IMR-90 (cell line): ENCODE data around the gene GP1BA. TPM values are rescaled to one million over a fixed set of nuclear protein-coding genes. Genes with fewer than 3 reads are reported as not detected.

ENCODE experiments used
- ATAC-seq: fragments of 200-7000 bp; cut with Tn5 transposase; 2 replicates; pipeline ENCODE4 v1.9.1; 2020; ENCODE audit warnings: low read depth, mild to moderate bottlenecking, moderate library complexity
- BruUV-seq: library from RNA; stranded (reverse); fragments of 400-500 nt; replicated peaks from 2 replicates; lab custom pipeline; 2021; lab: Mats Ljungman, UMichigan
- CTCF ChIA-PET: fragments of 300-600 bp; formaldehyde crosslinking; extraction: SDS; loops from one replicate; lab custom pipeline; 2021; ENCODE audit warnings: antibody characterized with exemption; lab: Yijun Ruan, JAX
- POLR2A ChIA-PET: fragments of 300-600 bp; sonication (Branson Sonifier 250); formaldehyde crosslinking; loops from one replicate; lab custom pipeline; 2022; ENCODE audit warnings: antibody characterized with exemption; ENCODE audit not compliant: unreplicated experiment; lab: Charles Lee
- DNase-seq: peaks from one replicate; pipeline ENCODE4 v3.0.0; 2013
- H2AFZ ChIP-seq: replicated peaks from 2 replicates; pipeline ENCODE3; 2013; ENCODE audit warnings: low read length, mild to moderate bottlenecking; ENCODE audit not compliant: poor library complexity
- H2AK5ac ChIP-seq: 2 replicates; pipeline ENCODE4 v1.6.1; 2013; ENCODE audit warnings: low read depth, low read length, inconsistent platforms
- H2AK9ac ChIP-seq: replicated peaks from 2 replicates; pipeline ENCODE3; 2013; ENCODE audit warnings: mild to moderate bottlenecking, low read depth, low read length, moderate library complexity; ENCODE audit not compliant: poor library complexity
- H2BK120ac ChIP-seq: 2 replicates; pipeline ENCODE4 v1.6.1; 2013; ENCODE audit warnings: low read depth, low read length, inconsistent platforms
- H2BK15ac ChIP-seq: 3 replicates; pipeline ENCODE4 v1.6.1; 2013; ENCODE audit warnings: low read depth, low read length, inconsistent platforms
- H2BK20ac ChIP-seq: 2 replicates; pipeline ENCODE4 v1.6.1; 2013; ENCODE audit warnings: low read depth, mild to moderate bottlenecking, inconsistent platforms, low read length, moderate library complexity
- H2BK5ac ChIP-seq: 2 replicates; pipeline ENCODE4 v1.6.1; 2013; ENCODE audit warnings: mild to moderate bottlenecking, low read depth, low read length, inconsistent platforms; ENCODE audit not compliant: poor library complexity, severe bottlenecking
- H3K14ac ChIP-seq: replicated peaks from 2 replicates; pipeline ENCODE4 v1.6.1; 2013; ENCODE audit warnings: low read depth, low read length, inconsistent platforms
- H3K18ac ChIP-seq: 2 replicates; pipeline ENCODE4 v1.6.1; 2013; ENCODE audit warnings: low read depth, low read length, control low read depth
- H3K23ac ChIP-seq: 2 replicates; pipeline ENCODE4 v1.6.1; 2013; ENCODE audit warnings: low read depth, low read length, inconsistent platforms
- H3K27ac ChIP-seq: 2 replicates; pipeline ENCODE4 v1.5.1; 2013; ENCODE audit warnings: mild to moderate bottlenecking, control low read depth, low read length; ENCODE audit not compliant: insufficient read depth
- H3K27me3 ChIP-seq: 2 replicates; pipeline ENCODE4 v1.6.1; 2013; ENCODE audit warnings: low read length; ENCODE audit not compliant: control insufficient read depth, insufficient read depth
- H3K36me3 ChIP-seq: 2 replicates; pipeline ENCODE4 v1.6.1; 2013; ENCODE audit warnings: low read length, mixed read lengths; ENCODE audit not compliant: control insufficient read depth, insufficient read depth
- H3K4ac ChIP-seq: 2 replicates; pipeline ENCODE4 v1.6.1; 2013; ENCODE audit warnings: low read depth, low read length, inconsistent platforms
- H3K4me1 ChIP-seq: 2 replicates; pipeline ENCODE4 v1.6.1; 2013; ENCODE audit warnings: low read length, mixed read lengths; ENCODE audit not compliant: control insufficient read depth, insufficient read depth
- H3K4me2 ChIP-seq: 2 replicates; pipeline ENCODE4 v1.6.1; 2013; ENCODE audit warnings: low read depth, mild to moderate bottlenecking, control low read depth, low read length, moderate library complexity
- H3K4me3 ChIP-seq: 2 replicates; pipeline ENCODE4 v1.5.1; 2013; ENCODE audit warnings: low read depth, mild to moderate bottlenecking, control low read depth, low read length, moderate library complexity; ENCODE audit not compliant: insufficient read depth
- H3K56ac ChIP-seq: 2 replicates; pipeline ENCODE4 v1.6.1; 2013; ENCODE audit warnings: low read length, inconsistent platforms; ENCODE audit not compliant: insufficient read depth; ENCODE audit errors: extremely low read depth
- H3K79me1 ChIP-seq, 2 experiments: 2 replicates each; pipeline ENCODE4 v1.6.1; 2013; ENCODE audit warnings: low read length in 2 of 2, inconsistent platforms in 1 of 2, low read depth in 1 of 2
- H3K9ac ChIP-seq: 2 replicates; pipeline ENCODE4 v1.6.1; 2013; ENCODE audit warnings: low read depth, low read length, control low read depth
- H3K9me1 ChIP-seq: 2 replicates; pipeline ENCODE4 v1.6.1; 2013; ENCODE audit warnings: low read length, inconsistent platforms; ENCODE audit not compliant: insufficient read depth
- H3K9me3 ChIP-seq: 2 replicates; pipeline ENCODE4 v1.6.1; 2013; ENCODE audit warnings: low read length; ENCODE audit not compliant: control insufficient read depth, insufficient read depth
- H4K20me1 ChIP-seq: 2 replicates; pipeline ENCODE4 v1.6.1; 2013; ENCODE audit warnings: low read length, inconsistent platforms; ENCODE audit not compliant: insufficient read depth
- H4K5ac ChIP-seq: 2 replicates; pipeline ENCODE4 v1.6.1; 2013; ENCODE audit warnings: mild to moderate bottlenecking, low read depth, low read length, control low read depth
- H4K8ac ChIP-seq, 2 experiments: 2 replicates each; pipeline ENCODE4 v1.6.1; 2013; ENCODE audit warnings: low read depth in 2 of 2, low read length in 2 of 2, control low read depth in 1 of 2, inconsistent platforms in 1 of 2
- H4K91ac ChIP-seq: 2 replicates; pipeline ENCODE4 v1.6.1; 2013; ENCODE audit warnings: low read depth, low read length, inconsistent platforms; ENCODE audit not compliant: insufficient read depth
- BHLHE40 ChIP-seq: fragments of 150-350 bp; IDR thresholded peaks from 2 replicates; pipeline ENCODE4 v1.6.1; 2016; ENCODE audit warnings: mild to moderate bottlenecking, low read depth, low read length
- CEBPB ChIP-seq: IDR thresholded peaks from 2 replicates; pipeline ENCODE4 v1.6.1; 2012; ENCODE audit warnings: low read depth, low read length, improper control_type of control experiment
- CHD1 ChIP-seq: IDR thresholded peaks from 2 replicates; pipeline ENCODE4 v1.6.1; 2012; ENCODE audit warnings: low read depth, low read length, improper control_type of control experiment
- FOS ChIP-seq: fragments of 150-350 bp; IDR thresholded peaks from 2 replicates; pipeline ENCODE4 v1.6.1; 2016; ENCODE audit warnings: low read depth, low read length
- MAFK ChIP-seq: IDR thresholded peaks from 2 replicates; pipeline ENCODE4 v1.6.1; 2012; ENCODE audit warnings: low read depth, low read length, improper control_type of control experiment
- MAZ ChIP-seq: IDR thresholded peaks from 2 replicates; pipeline ENCODE4 v1.6.1; 2012; ENCODE audit warnings: low read depth, mild to moderate bottlenecking, low read length, improper control_type of control experiment, moderate library complexity, borderline replicate concordance
- MXI1 ChIP-seq: IDR thresholded peaks from 2 replicates; pipeline ENCODE4 v1.6.1; 2012; ENCODE audit warnings: low read depth, mild to moderate bottlenecking, low read length, moderate library complexity, borderline replicate concordance
- NFE2L2 ChIP-seq: fragments of 150-350 bp; IDR thresholded peaks from 2 replicates; pipeline ENCODE4 v1.6.1; 2016; ENCODE audit warnings: low read depth, mild to moderate bottlenecking, low read length
- POLR2A ChIP-seq: IDR thresholded peaks from 2 replicates; pipeline ENCODE4 v1.6.1; 2012; ENCODE audit warnings: mild to moderate bottlenecking, low read depth, low read length
- RAD21 ChIP-seq: IDR thresholded peaks from 2 replicates; pipeline ENCODE4 v1.6.1; 2012; ENCODE audit warnings: low read length, improper control_type of control experiment
- RCOR1 ChIP-seq: IDR thresholded peaks from 2 replicates; pipeline ENCODE4 v1.6.1; 2012; ENCODE audit warnings: mild to moderate bottlenecking, low read length, improper control_type of control experiment; ENCODE audit not compliant: insufficient replicate concordance
- RFX5 ChIP-seq: IDR thresholded peaks from 2 replicates; pipeline ENCODE4 v1.8.0; 2012; ENCODE audit warnings: low read depth, mild to moderate bottlenecking, low read length, moderate library complexity
- SMC3 ChIP-seq: fragments of 150-350 bp; IDR thresholded peaks from 2 replicates; pipeline ENCODE4 v1.6.1; 2016; ENCODE audit warnings: low read depth, mild to moderate bottlenecking, antibody characterized with exemption, low read length, moderate library complexity
- WGBS, 2 experiments: methylation state at CpG; one replicate each; pipeline versions ENCODE4 v1.1.5 to v1.1.7; 2013; ENCODE audit warnings: missing lambda C conversion rate in 2 of 2; ENCODE audit not compliant: insufficient read length in 1 of 2; ENCODE audit errors: extremely low coverage in 2 of 2; 5-methylcytosine and 5-hydroxymethylcytosine counted together
- dilution Hi-C: fragments of 300-500 bp; cut with HindIII; formaldehyde crosslinking; loops from one replicate; pipeline ENCODE4 v1.14.3; 2018; ENCODE audit warnings: low sequenced_read_pairs; ENCODE audit not compliant: unreplicated experiment
- in situ Hi-C: fragments of 300-500 bp; cut with MboI; formaldehyde crosslinking; loops from 3 replicates; pipeline ENCODE4 v1.14.3; 2019; ENCODE audit warnings: low sequenced_read_pairs, inconsistent platforms, mixed read lengths
- intact Hi-C: fragments of 100-400 bp; cut with micrococcal nuclease; formaldehyde crosslinking; loops from 2 replicates; pipeline ENCODE4 v1.10.0; 2022
- polyA plus RNA-seq, 3 experiments: library from polyadenylated mRNA; depleted of rRNA; stranded (reverse); fragments of >200 nt; gene quantifications; 2 replicates each; pipeline ENCODE4 v1.2.3, GENCODE V29; 2012; ENCODE audit warnings: low replicate concordance in 1 of 3
- total RNA-seq: library from RNA; depleted of rRNA; stranded (reverse); fragments of >200 nt; gene quantifications from 2 replicates; pipeline ENCODE4 v1.2.3, GENCODE V29; 2012
- TF ChIP-seq, protein P1 (sequence below): fragments of 150-350 bp; IDR thresholded peaks from 2 replicates; pipeline ENCODE4 v1.6.1; 2016; ENCODE audit warnings: low read depth, mild to moderate bottlenecking, low read length, moderate library complexity, borderline replicate concordance
- TF ChIP-seq, protein P2 (sequence below): fragments of 150-350 bp; IDR thresholded peaks from 2 replicates; pipeline ENCODE4 v1.6.1; 2017; ENCODE audit warnings: mild to moderate bottlenecking, antibody characterized with exemption, low read length, low read depth
- TF ChIP-seq, protein P3 (sequence below): conservative IDR thresholded peaks from 2 replicates; pipeline ENCODE4 v1.5.1; 2012; ENCODE audit warnings: mild to moderate bottlenecking, low read depth, low read length, improper control_type of control experiment

Gene GP1BA
- total and polyA plus RNA-seq, 2 of the 4 experiments (the other 2 are of a cell fraction) = not detected

DNA sequence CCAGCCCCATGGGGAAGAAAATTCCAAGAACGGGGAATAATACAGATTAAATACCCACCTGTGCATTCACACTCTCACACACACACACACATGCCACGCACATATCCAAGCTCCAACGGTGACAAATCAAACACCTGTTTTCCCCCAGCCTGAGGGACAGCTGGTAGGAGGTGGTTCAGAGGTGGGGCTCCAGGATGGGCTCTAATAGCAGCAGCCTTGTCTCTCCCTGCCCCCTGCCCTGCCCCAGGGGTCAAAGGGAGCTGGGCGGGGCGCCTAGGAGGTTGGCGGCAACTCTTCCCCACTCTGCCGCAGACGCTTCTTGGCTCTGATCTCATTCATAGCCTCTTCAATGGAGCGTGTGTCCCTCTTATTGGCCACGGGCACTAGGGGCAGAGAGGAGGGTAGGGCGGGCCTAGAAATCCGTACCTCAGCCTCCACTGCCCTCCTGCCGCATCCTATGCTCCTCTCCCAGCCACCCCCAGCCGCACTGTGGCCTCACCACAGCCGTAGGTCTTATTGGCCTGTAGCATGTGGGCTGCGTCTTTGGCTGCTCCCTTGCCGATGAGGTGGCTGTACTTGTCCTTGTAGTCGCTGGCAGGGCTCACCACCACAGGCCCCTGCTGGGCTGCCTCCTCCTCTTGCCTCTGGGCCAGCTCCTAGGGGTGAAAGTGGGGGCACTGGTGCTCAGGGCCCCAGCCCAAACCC is 27.3 kb downstream of the GP1BA start:
- no peaks in the 10 kb centered on the region for H4K20me1 ChIP-seq
- TSS peak; percentile 98 for BruUV-seq
- no peak for TF ChIP-seq NFE2L2
- TF ChIP-seq MAFK = no peak
- TF ChIP-seq CEBPB = no peak
- no peak for TF ChIP-seq RCOR1
- TF ChIP-seq, protein P1, sequence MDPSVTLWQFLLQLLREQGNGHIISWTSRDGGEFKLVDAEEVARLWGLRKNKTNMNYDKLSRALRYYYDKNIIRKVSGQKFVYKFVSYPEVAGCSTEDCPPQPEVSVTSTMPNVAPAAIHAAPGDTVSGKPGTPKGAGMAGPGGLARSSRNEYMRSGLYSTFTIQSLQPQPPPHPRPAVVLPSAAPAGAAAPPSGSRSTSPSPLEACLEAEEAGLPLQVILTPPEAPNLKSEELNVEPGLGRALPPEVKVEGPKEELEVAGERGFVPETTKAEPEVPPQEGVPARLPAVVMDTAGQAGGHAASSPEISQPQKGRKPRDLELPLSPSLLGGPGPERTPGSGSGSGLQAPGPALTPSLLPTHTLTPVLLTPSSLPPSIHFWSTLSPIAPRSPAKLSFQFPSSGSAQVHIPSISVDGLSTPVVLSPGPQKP = no peak
- TF ChIP-seq RAD21 = no peak
- no peak for TF ChIP-seq BHLHE40
- TF ChIP-seq CHD1 = no peak
- TF ChIP-seq POLR2A = no peak
- TF ChIP-seq SMC3 = no peak
- TF ChIP-seq FOS = no peak
- no peak for TF ChIP-seq RFX5
- TF ChIP-seq, protein P2, sequence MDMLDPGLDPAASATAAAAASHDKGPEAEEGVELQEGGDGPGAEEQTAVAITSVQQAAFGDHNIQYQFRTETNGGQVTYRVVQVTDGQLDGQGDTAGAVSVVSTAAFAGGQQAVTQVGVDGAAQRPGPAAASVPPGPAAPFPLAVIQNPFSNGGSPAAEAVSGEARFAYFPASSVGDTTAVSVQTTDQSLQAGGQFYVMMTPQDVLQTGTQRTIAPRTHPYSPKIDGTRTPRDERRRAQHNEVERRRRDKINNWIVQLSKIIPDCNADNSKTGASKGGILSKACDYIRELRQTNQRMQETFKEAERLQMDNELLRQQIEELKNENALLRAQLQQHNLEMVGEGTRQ = no peak
- no peak for TF ChIP-seq MXI1
- TF ChIP-seq, protein P3, sequence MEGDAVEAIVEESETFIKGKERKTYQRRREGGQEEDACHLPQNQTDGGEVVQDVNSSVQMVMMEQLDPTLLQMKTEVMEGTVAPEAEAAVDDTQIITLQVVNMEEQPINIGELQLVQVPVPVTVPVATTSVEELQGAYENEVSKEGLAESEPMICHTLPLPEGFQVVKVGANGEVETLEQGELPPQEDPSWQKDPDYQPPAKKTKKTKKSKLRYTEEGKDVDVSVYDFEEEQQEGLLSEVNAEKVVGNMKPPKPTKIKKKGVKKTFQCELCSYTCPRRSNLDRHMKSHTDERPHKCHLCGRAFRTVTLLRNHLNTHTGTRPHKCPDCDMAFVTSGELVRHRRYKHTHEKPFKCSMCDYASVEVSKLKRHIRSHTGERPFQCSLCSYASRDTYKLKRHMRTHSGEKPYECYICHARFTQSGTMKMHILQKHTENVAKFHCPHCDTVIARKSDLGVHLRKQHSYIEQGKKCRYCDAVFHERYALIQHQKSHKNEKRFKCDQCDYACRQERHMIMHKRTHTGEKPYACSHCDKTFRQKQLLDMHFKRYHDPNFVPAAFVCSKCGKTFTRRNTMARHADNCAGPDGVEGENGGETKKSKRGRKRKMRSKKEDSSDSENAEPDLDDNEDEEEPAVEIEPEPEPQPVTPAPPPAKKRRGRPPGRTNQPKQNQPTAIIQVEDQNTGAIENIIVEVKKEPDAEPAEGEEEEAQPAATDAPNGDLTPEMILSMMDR = no peak
- TF ChIP-seq MAZ = no peak
- no peak overlapping the region for H2BK5ac ChIP-seq
- intact Hi-C loops (no loop called here), dilution Hi-C loops (no loop called here), in situ Hi-C loops (no loop called here)
- H3K4me3 ChIP-seq = no peak overlapping the region
- H3K79me1 ChIP-seq = peaks cover 3 to 21% of the 10 kb centered on the region in 2 experiments; a peak in 3 of 4 replicates
- no peak overlapping the region for H2BK120ac ChIP-seq
- no peak overlapping the region for H3K23ac ChIP-seq
- H3K56ac ChIP-seq = no peak overlapping the region
- H4K8ac ChIP-seq = no peak overlapping the region
- no peaks in the 10 kb centered on the region for H3K27me3 ChIP-seq
- no peaks in the 10 kb centered on the region for H3K9me3 ChIP-seq
- H2AK5ac ChIP-seq = no peak overlapping the region
- CTCF ChIA-PET = no interaction called here
- H3K9me1 ChIP-seq = 0 out of 2 replicates have a peak, but pooled peaks cover 6% of the 10 kb centered on the region
- H2AFZ ChIP-seq = no peak overlapping the region
- no peak overlapping the region for H3K4ac ChIP-seq
- 81% methylated on average over 4 of the region's 18 CpGs; no CpG with 5 or more reads in 1 of the 2 experiments for WGBS, 2 experiments
- no peak overlapping the region for H2AK9ac ChIP-seq
- ATAC-seq (no peak), DNase-seq (no peak)
- POLR2A ChIA-PET = no interaction called here
- H3K18ac ChIP-seq = no peak overlapping the region
- no peak overlapping the region for H2BK20ac ChIP-seq
- no peak overlapping the region for H3K14ac ChIP-seq
- H4K91ac ChIP-seq = no peak overlapping the region
- no peak overlapping the region for H3K4me2 ChIP-seq
- no peak overlapping the region for H2BK15ac ChIP-seq
- no peaks in the 10 kb centered on the region for H3K4me1 ChIP-seq
- H3K36me3 ChIP-seq = peaks cover 20% of the 10 kb centered on the region
- H4K5ac ChIP-seq = no peak overlapping the region
- H3K9ac ChIP-seq = no peak overlapping the region
- H3K27ac ChIP-seq = no peak overlapping the region
